Endothelial cell of umbilical vein (primary cell): ENCODE measurements around the gene PSAPL1. TPM values are rescaled to one million over a fixed set of nuclear protein-coding genes. Genes with fewer than 3 reads are reported as not detected.

Source experiments
- BruUV-seq: library from RNA; stranded (reverse); fragments of 400-500 nt; replicated peaks from 2 replicates; lab custom pipeline; 2021; lab: Mats Ljungman, UMichigan
- CTCF ChIA-PET: fragments of 300-600, 350-600 bp; sonication (Branson Sonifier 250); formaldehyde crosslinking; loops from one replicate; lab custom pipeline; 2021; ENCODE audit warnings: antibody characterized with exemption, inconsistent platforms; lab: Charles Lee
- POLR2A ChIA-PET: fragments of 300-600, 350-600 bp; sonication (Branson Sonifier 250); formaldehyde crosslinking; loops from one replicate; lab custom pipeline; 2021; ENCODE audit warnings: antibody characterized with exemption, inconsistent platforms; lab: Charles Lee
- DNase-seq: peaks from one replicate; pipeline ENCODE4 v3.0.0-alpha.2; 2011; ENCODE audit warnings: low read depth, low spot score
- FAIRE-seq: peaks from 2 replicates; lab custom pipeline; 2011; peaks lifted over from hg19 to GRCh38; lab: Jason Lieb, UNC
- H2AFZ ChIP-seq: 2 replicates; pipeline ENCODE4 v1.6.0; 2012; ENCODE audit warnings: low read depth, low read length, control low read depth, inconsistent platforms
- H3K27ac ChIP-seq: 2 replicates; pipeline ENCODE4 v1.5.1; 2011; ENCODE audit warnings: low read depth, mild to moderate bottlenecking, control low read depth, low read length, moderate library complexity; ENCODE audit not compliant: insufficient read depth
- H3K27me3 ChIP-seq, 2 experiments: 2 replicates each; pipeline versions ENCODE4 v1.6.0 to v1.6.1; 2011; ENCODE audit warnings: low read length in 2 of 2, mixed read lengths in 1 of 2; ENCODE audit not compliant: control insufficient read depth in 2 of 2, insufficient read depth in 2 of 2
- H3K36me3 ChIP-seq, 2 experiments: 2 replicates in 1 of 2; 3 replicates in 1 of 2; pipeline ENCODE4 v1.5.1; 2011; ENCODE audit warnings: low read length in 2 of 2, mild to moderate bottlenecking in 1 of 2, moderate library complexity in 1 of 2; ENCODE audit not compliant: control insufficient read depth in 2 of 2, insufficient read depth in 2 of 2; ENCODE audit errors: extremely low read depth in 1 of 2
- H3K4me1 ChIP-seq: 3 replicates; pipeline ENCODE4 v1.5.1; 2011; ENCODE audit warnings: mild to moderate bottlenecking, low read length; ENCODE audit not compliant: control insufficient read depth, insufficient read depth; ENCODE audit errors: extremely low read depth
- H3K4me2 ChIP-seq: 2 replicates; pipeline ENCODE4 v1.6.1; 2011; ENCODE audit warnings: low read length, control low read depth, mixed read lengths; ENCODE audit not compliant: insufficient read depth
- H3K4me3 ChIP-seq, 3 experiments: fragments of 200-600 bp in 1 of 3; sonication (generic), shearing (Covaris generic) in 1 of 3; replicated peaks in 1 of 3; 2 replicates each; pipeline ENCODE4 v1.5.1; 2011 to 2016; ENCODE audit warnings: control low read depth in 3 of 3, low read length in 3 of 3, mild to moderate bottlenecking in 2 of 3, inconsistent platforms in 1 of 3, low read depth in 1 of 3, moderate library complexity in 1 of 3; ENCODE audit not compliant: insufficient read depth in 1 of 3
- H3K79me2 ChIP-seq: 2 replicates; pipeline ENCODE4 v1.6.0; 2012; ENCODE audit warnings: low read length, inconsistent platforms; ENCODE audit not compliant: control insufficient read depth, insufficient read depth
- H3K9ac ChIP-seq: replicated peaks from 2 replicates; pipeline ENCODE3; 2011; ENCODE audit warnings: low read length, control low read depth; ENCODE audit not compliant: insufficient read depth; ENCODE audit errors: extremely low read depth
- H3K9me1 ChIP-seq: replicated peaks from 3 replicates; pipeline ENCODE4 v1.6.0; 2011; ENCODE audit warnings: mild to moderate bottlenecking, low read length; ENCODE audit not compliant: control insufficient read depth, insufficient read depth; ENCODE audit errors: extremely low read depth
- H3K9me3 ChIP-seq: replicated peaks from 2 replicates; pipeline ENCODE4 v1.5.1; 2012; ENCODE audit warnings: low read length, inconsistent platforms; ENCODE audit not compliant: control insufficient read depth, insufficient read depth
- H4K20me1 ChIP-seq: replicated peaks from 2 replicates; pipeline ENCODE3; 2011; ENCODE audit warnings: mild to moderate bottlenecking, low read length; ENCODE audit not compliant: control insufficient read depth, insufficient read depth; ENCODE audit errors: extremely low read depth
- EZH2 ChIP-seq: IDR thresholded peaks from 2 replicates; pipeline ENCODE4 v1.6.1; 2012; ENCODE audit warnings: borderline replicate concordance, low read depth, mild to moderate bottlenecking, moderate library complexity, low read length, inconsistent platforms; ENCODE audit not compliant: severe bottlenecking
- FOS ChIP-seq: IDR thresholded peaks from 2 replicates; pipeline ENCODE4 v1.6.1; 2011; ENCODE audit warnings: mild to moderate bottlenecking, low read length, moderate library complexity, borderline replicate concordance; ENCODE audit not compliant: insufficient read depth
- GATA2 ChIP-seq: IDR thresholded peaks from 2 replicates; pipeline ENCODE4 v1.7.0; 2011; ENCODE audit warnings: low read depth, mild to moderate bottlenecking, moderate library complexity, mixed read lengths, low read length; ENCODE audit not compliant: insufficient read length, insufficient read depth
- JUN ChIP-seq: IDR thresholded peaks from 2 replicates; pipeline ENCODE4 v1.6.1; 2011; ENCODE audit warnings: borderline replicate concordance, low read depth; ENCODE audit not compliant: insufficient read length, insufficient read depth
- MYC ChIP-seq: IDR thresholded peaks from one replicate; pipeline ENCODE4 v1.6.1; 2011; ENCODE audit warnings: mild to moderate bottlenecking, low read depth, low read length
- POLR2A ChIP-seq: IDR thresholded peaks from 2 replicates; pipeline ENCODE4 v1.6.1; 2012; ENCODE audit warnings: low read depth, mild to moderate bottlenecking, control low read depth, low read length
- POLR2AphosphoS5 ChIP-seq: IDR thresholded peaks from 2 replicates; pipeline ENCODE4 v1.6.1; 2012; ENCODE audit warnings: low read depth, mild to moderate bottlenecking, control low read depth, low read length, moderate library complexity; ENCODE audit not compliant: insufficient read depth
- dilution Hi-C: fragments of 300-500 bp; cut with MboI; formaldehyde crosslinking; loops from one replicate; pipeline ENCODE4 v1.15.0; 2019; ENCODE audit warnings: low sequenced_read_pairs; ENCODE audit not compliant: extremely low pct_ligation_motif_present
- intact Hi-C: fragments of 100-400 bp; cut with micrococcal nuclease; formaldehyde crosslinking; loops from one replicate; pipeline ENCODE4 v1.10.0; 2022
- polyA plus RNA-seq, 4 experiments: library from polyadenylated mRNA; depleted of rRNA in 3 of 4; stranded (reverse) in 3 of 4; unstranded in 1 of 4; fragments of >200 nt; gene quantifications; 2 replicates each; pipeline versions ENCODE4 v1.2.1 to v1.2.3, GENCODE V29; 2011 to 2012; ENCODE audit warnings: missing spikeins in 1 of 4
- total RNA-seq: library from RNA; stranded (reverse); gene quantifications from 2 replicates; pipeline ENCODE4 v1.2.3, GENCODE V29; 2021
- TF ChIP-seq, protein P1 (sequence below), 2 donors: IDR thresholded peaks; 1 replicate in 1 of 2; 2 replicates in 1 of 2; pipeline ENCODE4 v1.5.1; 2011; ENCODE audit warnings: low read length in 2 of 2, mild to moderate bottlenecking in 2 of 2, moderate library complexity in 2 of 2, control low read depth in 1 of 2, inconsistent platforms in 1 of 2, low read depth in 1 of 2; ENCODE audit not compliant: insufficient read depth in 1 of 2; ENCODE audit errors: extremely low read depth in 1 of 2
- TF ChIP-seq, protein P2 (sequence below): IDR thresholded peaks from 2 replicates; pipeline ENCODE4 v1.6.1; 2011; ENCODE audit not compliant: insufficient read depth, insufficient read length

PSAPL1 gene
- total and polyA plus RNA-seq, 2 donors (not counting 3 experiments of a cell fraction or from before 2014, with no cell fraction given), result not detected

DNA sequence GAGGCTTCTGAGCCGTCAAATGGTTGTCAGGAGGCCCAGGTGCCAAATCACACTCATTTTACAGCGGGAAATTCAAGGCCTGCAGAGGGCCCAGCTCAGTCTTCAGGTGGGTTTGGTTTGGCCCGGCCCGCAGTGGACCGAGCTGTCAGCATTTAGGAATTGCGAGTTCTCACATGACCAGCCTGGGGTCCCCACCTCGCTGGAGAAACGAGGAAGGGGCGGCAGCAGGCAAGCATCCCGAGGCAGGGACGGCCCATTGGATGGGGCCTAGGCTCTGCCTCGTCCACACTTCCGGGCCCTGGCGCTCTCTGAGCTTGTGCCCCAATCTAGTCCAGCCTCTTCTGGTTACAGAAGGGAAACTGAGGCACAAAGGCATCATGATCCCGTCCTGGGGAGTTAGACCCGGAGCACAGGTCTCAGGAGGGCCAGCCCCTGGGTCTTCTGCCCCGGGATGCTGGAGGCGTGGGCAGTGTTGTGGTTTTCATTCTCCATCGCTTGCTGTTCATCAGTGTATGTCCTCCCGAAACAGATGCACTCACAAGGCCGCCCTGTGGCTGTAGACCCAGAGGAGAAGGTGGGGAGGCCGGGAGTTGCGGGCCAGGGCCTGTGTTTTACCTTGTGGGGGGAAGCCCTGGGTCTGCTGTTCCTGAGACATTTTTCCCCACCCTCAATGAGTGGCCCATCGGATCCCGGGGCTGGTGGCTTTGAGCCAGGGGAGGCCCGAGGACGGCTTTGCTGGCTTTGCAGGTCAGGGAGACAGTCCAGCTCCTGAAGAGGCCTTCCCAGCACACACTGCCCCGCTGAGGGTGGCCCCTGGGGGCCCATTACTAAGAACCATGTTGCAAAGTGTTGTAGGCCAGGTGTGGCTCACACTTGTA, 8.9 kb downstream of the PSAPL1 start:
- dilution Hi-C loops (no loop called here), intact Hi-C loops (no loop called here)
- Histone ChIP-seq H3K4me1 (no peaks in the 10 kb centered on the region), H3K9ac (no peak overlapping the region), H3K4me3 (no peak overlapping the region), H4K20me1 (no peaks in the 10 kb centered on the region), H3K4me2 (no peak overlapping the region), H3K79me2 (no peaks in the 10 kb centered on the region), H3K27me3 (no peaks in the 10 kb centered on the region), H3K9me1 (no peaks in the 10 kb centered on the region), H3K36me3 (no peaks in the 10 kb centered on the region), H3K27ac (no peak overlapping the region), H3K9me3 (no peaks in the 10 kb centered on the region), H2AFZ (no peak overlapping the region)
- FAIRE-seq (no peak), DNase-seq (no peak)
- POLR2A ChIA-PET, result no interaction called here
- TF ChIP-seq FOS (no peak), POLR2AphosphoS5 (no peak), MYC (no peak), GATA2 (no peak), POLR2A (no peak), JUN (no peak), EZH2 (no peak)
- TF ChIP-seq, protein P1, sequence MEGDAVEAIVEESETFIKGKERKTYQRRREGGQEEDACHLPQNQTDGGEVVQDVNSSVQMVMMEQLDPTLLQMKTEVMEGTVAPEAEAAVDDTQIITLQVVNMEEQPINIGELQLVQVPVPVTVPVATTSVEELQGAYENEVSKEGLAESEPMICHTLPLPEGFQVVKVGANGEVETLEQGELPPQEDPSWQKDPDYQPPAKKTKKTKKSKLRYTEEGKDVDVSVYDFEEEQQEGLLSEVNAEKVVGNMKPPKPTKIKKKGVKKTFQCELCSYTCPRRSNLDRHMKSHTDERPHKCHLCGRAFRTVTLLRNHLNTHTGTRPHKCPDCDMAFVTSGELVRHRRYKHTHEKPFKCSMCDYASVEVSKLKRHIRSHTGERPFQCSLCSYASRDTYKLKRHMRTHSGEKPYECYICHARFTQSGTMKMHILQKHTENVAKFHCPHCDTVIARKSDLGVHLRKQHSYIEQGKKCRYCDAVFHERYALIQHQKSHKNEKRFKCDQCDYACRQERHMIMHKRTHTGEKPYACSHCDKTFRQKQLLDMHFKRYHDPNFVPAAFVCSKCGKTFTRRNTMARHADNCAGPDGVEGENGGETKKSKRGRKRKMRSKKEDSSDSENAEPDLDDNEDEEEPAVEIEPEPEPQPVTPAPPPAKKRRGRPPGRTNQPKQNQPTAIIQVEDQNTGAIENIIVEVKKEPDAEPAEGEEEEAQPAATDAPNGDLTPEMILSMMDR (IDR thresholded peaks at IDR 0.05; ENCODE audit: extremely low read depth in 1 of 2, insufficient read depth in 1 of 2, low read depth in 1 of 2, low read length in 2 of 2), result no peak
- TF ChIP-seq, protein P2, sequence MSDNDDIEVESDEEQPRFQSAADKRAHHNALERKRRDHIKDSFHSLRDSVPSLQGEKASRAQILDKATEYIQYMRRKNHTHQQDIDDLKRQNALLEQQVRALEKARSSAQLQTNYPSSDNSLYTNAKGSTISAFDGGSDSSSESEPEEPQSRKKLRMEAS, result no peak
- CTCF ChIA-PET, result no interaction called here
- BruUV-seq, result no TSS peak
